Body of pancreas (tissue), 4 donors: ENCODE results near the gene BCL6.

Experiments used
- POLR2A ChIP-seq, 3 donors: fragments of 450-650 bp; IDR thresholded peaks; one replicate each; pipeline ENCODE4 v1.6.1; 2016; ENCODE audit warnings: antibody characterized with exemption in 3 of 3, mild to moderate bottlenecking in 2 of 3
- TF ChIP-seq, protein P1 (sequence below), 7 experiments: fragments of 450-650 bp in 4 of 7; fragments of 200-600 bp in 3 of 7; sonication (generic) in 3 of 7; IDR thresholded peaks; one replicate each; pipeline ENCODE4 v1.5.1; 2016 to 2019; ENCODE audit warnings: antibody characterized with exemption in 7 of 7

GRCh38 chr3:187708696-187709095 is 36.6 kb downstream of the BCL6 start:
- TF ChIP-seq, protein P1, sequence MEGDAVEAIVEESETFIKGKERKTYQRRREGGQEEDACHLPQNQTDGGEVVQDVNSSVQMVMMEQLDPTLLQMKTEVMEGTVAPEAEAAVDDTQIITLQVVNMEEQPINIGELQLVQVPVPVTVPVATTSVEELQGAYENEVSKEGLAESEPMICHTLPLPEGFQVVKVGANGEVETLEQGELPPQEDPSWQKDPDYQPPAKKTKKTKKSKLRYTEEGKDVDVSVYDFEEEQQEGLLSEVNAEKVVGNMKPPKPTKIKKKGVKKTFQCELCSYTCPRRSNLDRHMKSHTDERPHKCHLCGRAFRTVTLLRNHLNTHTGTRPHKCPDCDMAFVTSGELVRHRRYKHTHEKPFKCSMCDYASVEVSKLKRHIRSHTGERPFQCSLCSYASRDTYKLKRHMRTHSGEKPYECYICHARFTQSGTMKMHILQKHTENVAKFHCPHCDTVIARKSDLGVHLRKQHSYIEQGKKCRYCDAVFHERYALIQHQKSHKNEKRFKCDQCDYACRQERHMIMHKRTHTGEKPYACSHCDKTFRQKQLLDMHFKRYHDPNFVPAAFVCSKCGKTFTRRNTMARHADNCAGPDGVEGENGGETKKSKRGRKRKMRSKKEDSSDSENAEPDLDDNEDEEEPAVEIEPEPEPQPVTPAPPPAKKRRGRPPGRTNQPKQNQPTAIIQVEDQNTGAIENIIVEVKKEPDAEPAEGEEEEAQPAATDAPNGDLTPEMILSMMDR (IDR thresholded peaks at IDR 0.05): no peak
- no peak for TF ChIP-seq POLR2A (IDR thresholded peaks at IDR 0.05)
